GM13976 (cell line): Measurements from ENCODE around the gene HGD.

Experiments
- DNase-seq: peaks from one replicate; pipeline ENCODE4 v3.0.0; 2012; ENCODE audit warnings: low spot score
- in situ Hi-C: fragments of 300-500 bp; cut with MboI; formaldehyde crosslinking; loops from one replicate; pipeline ENCODE4 v1.12.0; 2022; ENCODE audit warnings: low sequenced_read_pairs, mixed read lengths, inconsistent platforms; ENCODE audit not compliant: unreplicated experiment
- TF ChIP-seq, protein P1 (sequence below): IDR thresholded peaks from 2 replicates; pipeline ENCODE4 v1.5.1; 2012; ENCODE audit warnings: borderline replicate concordance, mild to moderate bottlenecking; ENCODE audit not compliant: insufficient read depth; ENCODE audit errors: extremely low read depth, missing control alignments, control extremely low read depth

The HGD gene

DNA sequence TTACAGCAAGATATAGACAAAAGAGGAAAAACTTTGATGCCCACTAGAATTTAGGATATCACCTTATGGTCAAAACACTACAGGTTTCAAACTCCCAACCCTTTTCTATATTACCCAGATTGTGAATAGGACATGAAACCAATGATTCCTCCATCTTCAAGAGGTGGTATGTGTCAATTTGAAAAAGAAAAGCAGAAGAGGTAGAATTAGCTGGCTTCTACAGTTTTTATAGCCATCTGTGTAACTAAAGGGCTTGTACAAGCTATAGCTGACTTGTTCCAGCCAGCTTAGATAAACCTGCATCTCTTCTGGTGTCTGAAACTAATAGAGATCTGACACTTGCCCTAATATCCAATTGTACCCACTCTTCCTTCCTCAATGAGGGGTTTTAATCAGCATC is 24.9 kb upstream of the HGD start:
- DNase-seq, result no peak
- TF ChIP-seq, protein P1, sequence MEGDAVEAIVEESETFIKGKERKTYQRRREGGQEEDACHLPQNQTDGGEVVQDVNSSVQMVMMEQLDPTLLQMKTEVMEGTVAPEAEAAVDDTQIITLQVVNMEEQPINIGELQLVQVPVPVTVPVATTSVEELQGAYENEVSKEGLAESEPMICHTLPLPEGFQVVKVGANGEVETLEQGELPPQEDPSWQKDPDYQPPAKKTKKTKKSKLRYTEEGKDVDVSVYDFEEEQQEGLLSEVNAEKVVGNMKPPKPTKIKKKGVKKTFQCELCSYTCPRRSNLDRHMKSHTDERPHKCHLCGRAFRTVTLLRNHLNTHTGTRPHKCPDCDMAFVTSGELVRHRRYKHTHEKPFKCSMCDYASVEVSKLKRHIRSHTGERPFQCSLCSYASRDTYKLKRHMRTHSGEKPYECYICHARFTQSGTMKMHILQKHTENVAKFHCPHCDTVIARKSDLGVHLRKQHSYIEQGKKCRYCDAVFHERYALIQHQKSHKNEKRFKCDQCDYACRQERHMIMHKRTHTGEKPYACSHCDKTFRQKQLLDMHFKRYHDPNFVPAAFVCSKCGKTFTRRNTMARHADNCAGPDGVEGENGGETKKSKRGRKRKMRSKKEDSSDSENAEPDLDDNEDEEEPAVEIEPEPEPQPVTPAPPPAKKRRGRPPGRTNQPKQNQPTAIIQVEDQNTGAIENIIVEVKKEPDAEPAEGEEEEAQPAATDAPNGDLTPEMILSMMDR, result no peak
- in situ Hi-C loops, result no loop called here

DNA sequence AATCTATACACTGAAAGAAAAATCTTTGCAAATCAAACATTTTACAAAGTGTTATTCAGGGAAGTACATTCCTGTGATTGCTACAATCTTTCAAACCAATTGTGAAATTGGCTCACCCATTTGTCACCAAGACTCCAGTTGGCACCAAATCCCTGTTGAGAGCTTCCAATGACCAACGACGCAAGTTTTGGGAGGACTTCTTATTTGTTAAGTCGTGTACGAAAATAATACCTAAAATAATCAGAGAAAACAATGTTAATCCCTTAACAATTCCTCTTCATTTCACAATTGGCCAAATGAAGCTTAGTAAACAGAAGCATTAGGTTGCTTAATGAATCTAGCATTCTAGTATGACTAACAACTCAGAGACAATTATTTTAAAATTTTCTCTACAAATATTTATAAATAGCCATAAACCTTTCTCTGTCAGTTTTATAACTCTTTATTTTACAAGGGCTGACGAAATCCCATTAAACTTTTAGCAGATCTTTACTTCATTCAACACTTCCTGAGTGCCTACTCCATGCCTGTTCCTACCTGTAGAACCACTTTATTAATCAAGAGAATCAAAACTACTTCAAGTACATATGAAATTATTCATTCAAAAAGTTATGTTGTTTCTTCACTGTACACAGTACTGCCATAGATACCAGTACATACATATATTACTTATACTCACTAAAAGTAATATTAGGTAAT is 24.0 kb upstream of the HGD start:
- in situ Hi-C loops, result no loop called here
- DNase-seq, result no peak
- TF ChIP-seq, protein P1, result no peak

DNA sequence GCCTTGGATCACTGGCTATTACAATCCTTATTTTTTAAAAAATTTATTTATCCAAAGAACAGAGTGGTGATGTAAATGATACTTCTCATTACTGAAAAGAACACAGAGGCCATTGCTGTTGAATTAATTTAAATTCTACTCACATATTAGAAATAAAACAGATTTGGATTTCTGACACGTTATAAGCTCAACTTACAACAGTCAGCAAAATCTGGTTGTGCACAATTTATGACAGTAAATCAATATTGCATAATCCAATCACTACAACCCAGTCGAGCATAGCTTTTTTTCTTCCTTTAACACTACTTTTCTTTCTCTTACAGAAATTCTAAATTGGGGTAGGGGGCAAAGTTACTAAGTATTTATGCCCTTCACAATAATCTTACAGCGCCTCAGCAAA is 17.3 kb upstream of the HGD start:
- in situ Hi-C loops, result no loop called here
- TF ChIP-seq, protein P1, result no peak
- DNase-seq, result no peak

GRCh38 chr3:120693439-120694171 is 11.6 kb upstream of the HGD start:
- in situ Hi-C loops, result no loop called here
- no peak for DNase-seq
- TF ChIP-seq, protein P1, result no peak

DNA sequence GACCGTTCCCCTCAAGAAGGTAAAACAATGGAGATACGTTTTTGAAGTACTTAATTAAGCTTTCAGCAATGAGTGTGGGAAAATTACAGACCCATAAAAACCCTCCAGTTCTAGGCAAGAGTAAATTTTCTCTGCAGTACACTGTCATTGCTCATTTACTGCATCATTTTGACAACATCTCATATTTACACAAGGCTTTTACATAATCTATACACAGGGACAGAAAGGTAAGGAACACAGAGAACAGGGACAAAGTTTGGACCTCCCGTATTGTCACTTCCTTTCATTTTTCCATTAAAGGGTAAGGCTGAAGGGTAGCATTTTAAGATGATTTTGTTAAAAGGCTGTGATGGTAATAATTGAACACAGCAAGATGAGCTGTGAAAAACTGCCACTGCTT is 7.4 kb upstream of the HGD start:
- TF ChIP-seq, protein P1, result no peak
- in situ Hi-C loops, result no loop called here
- DNase-seq, result no peak

- DNase-seq, result peak; percentile 53
- TF ChIP-seq, protein P1, result no peak
- in situ Hi-C loops, result no loop called here
These were observed 6.1 kb upstream of the HGD start for GRCh38 chr3:120688121-120688520.
